T-helper 2 cell treated with Interferon-gamma antibody and Interleukin-4, amounts not matched to agents 5 μg/mL and 100 μg/mL, for 36 hours (primary cell): ENCODE measurements around the gene TRAPPC12.
"Not testable (repeated sequence)": the region's sequence is repeated elsewhere in the genome, so short reads cannot be mapped to it uniquely, and the experiment has no call there.

ENCODE experiments used
- DNase-seq: peaks from one replicate; pipeline ENCODE4 v3.0.0; 2021; ENCODE audit warnings: low spot score
- H3K27ac Mint-ChIP-seq: one replicate; pipeline ENCODE4 v1.8.0; 2021; ENCODE audit warnings: mild to moderate bottlenecking, mixed read lengths
- H3K27me3 Mint-ChIP-seq: one replicate; pipeline ENCODE4 v1.8.0; 2021; ENCODE audit warnings: low read depth, mixed read lengths
- H3K36me3 Mint-ChIP-seq: one replicate; pipeline ENCODE4 v1.8.0; 2021; ENCODE audit warnings: low read depth, mixed read lengths
- H3K4me1 Mint-ChIP-seq: one replicate; pipeline ENCODE4 v1.8.0; 2021; ENCODE audit warnings: low read depth, mixed read lengths
- H3K4me3 Mint-ChIP-seq: one replicate; pipeline ENCODE4 v1.8.0; 2022; ENCODE audit warnings: mild to moderate bottlenecking, moderate library complexity, mixed read lengths
- H3K9me3 Mint-ChIP-seq: one replicate; pipeline ENCODE4 v1.8.0; 2021; ENCODE audit warnings: mixed read lengths

TRAPPC12 gene

DNA sequence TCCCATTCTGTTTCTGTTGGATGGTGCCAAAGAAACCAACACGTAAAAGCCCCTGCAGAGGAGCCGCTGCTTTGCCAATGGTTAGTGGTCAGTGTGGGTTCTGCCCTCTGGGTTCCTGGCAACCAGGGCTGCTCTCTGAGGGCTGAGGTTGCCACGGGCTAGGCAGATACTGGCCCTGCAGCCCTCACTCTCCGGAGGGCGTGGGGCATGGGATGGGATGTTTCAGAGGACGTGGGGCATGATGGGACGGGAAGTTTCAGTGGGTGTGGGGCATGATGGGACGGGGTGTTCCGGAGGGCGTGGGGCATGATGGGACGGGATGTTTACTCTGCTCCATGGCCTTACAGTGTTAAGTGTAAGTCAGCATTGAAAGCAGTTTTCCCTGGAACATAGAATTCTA is 105.7 kb downstream of the TRAPPC12 start:
- Mint-ChIP-seq H3K27me3 (no peaks in the 10 kb centered on the region), H3K27ac (no peak overlapping the region), H3K4me1 (no peaks in the 10 kb centered on the region), H3K9me3 (no peaks in the 10 kb centered on the region), H3K4me3 (no peak overlapping the region), H3K36me3 (peaks cover 6% of the 10 kb centered on the region)
- DNase-seq, result no peak

DNA sequence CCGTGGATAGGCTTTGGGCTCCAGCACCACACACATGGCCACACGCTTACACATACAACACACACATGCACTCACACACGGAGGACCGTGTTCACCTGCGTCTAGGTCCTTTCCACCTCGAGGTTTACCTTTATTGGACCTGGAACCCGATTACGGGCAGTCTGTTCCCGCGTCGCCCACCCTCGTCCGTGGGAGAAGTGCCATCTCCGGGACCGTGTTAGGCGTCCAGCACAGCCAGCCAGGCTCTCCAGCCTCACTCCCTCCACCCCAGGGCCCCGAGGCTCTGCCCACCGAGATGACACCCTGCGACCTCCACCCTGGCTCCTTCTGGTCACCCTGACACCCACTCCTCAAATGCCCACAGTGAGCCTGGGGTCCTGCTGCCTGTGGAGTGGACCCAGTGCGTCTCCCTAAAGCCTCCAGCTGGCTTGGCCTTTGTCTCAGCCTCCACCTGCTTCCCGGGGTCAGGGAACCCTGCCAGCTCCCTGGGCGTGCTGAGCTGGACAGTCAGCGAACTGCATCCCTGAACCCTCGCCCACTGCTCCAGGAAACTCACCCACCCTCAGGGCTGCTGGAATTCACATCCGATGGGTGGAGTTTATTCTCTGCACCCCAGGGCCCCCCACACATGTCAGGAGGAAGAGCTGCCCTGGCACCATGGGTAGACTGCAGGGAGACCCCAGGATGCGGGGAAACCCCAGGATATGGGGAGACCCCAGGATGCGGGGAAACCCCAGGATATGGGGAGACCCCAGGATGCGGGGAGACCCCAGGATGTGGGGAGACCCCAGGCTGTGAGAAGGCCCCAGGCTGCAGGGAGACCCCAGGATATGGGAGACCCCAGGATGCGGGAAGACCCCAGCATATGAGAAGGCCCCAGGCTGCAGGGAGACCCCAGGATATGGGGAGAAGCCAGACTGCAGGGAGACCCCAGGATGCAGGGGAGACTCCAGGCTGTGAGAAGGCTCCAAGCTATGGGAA is 106.8 kb downstream of the TRAPPC12 start:
- H3K4me1 Mint-ChIP-seq, result no peaks in the 10 kb centered on the region
- H3K36me3 Mint-ChIP-seq, result peaks cover 2% of the 10 kb centered on the region
- DNase-seq, result no peak
- no peak overlapping the region for H3K27ac Mint-ChIP-seq
- no peaks in the 10 kb centered on the region for H3K9me3 Mint-ChIP-seq
- H3K27me3 Mint-ChIP-seq, result no peaks in the 10 kb centered on the region
- no peak overlapping the region for H3K4me3 Mint-ChIP-seq

- Mint-ChIP-seq H3K4me3 (no peak overlapping the region), H3K27ac (no peak overlapping the region), H3K4me1 (no peaks in the 10 kb centered on the region), H3K36me3 (peaks cover 2% of the 10 kb centered on the region), H3K9me3 (no peaks in the 10 kb centered on the region), H3K27me3 (no peaks in the 10 kb centered on the region)
- DNase-seq, result no peak
Measured at GRCh38 chr2:3487028-3487425, 107.5 kb downstream of the TRAPPC12 start.

GRCh38 chr2:3487432-3487831 is 107.9 kb downstream of the TRAPPC12 start:
- H3K9me3 Mint-ChIP-seq, result no peaks in the 10 kb centered on the region
- no peak overlapping the region for H3K27ac Mint-ChIP-seq
- no peak for DNase-seq
- no peak overlapping the region for H3K4me3 Mint-ChIP-seq
- H3K4me1 Mint-ChIP-seq, result no peaks in the 10 kb centered on the region
- peaks cover 2% of the 10 kb centered on the region for H3K36me3 Mint-ChIP-seq
- no peaks in the 10 kb centered on the region for H3K27me3 Mint-ChIP-seq

- Mint-ChIP-seq H3K4me1 (no peaks in the 10 kb centered on the region), H3K27me3 (no peaks in the 10 kb centered on the region), H3K36me3 (peaks cover 2% of the 10 kb centered on the region), H3K27ac (no peak overlapping the region), H3K4me3 (no peak overlapping the region), H3K9me3 (no peaks in the 10 kb centered on the region)
- no peak for DNase-seq
Measured at GRCh38 chr2:3488061-3488531, 108.6 kb downstream of the TRAPPC12 start.

DNA sequence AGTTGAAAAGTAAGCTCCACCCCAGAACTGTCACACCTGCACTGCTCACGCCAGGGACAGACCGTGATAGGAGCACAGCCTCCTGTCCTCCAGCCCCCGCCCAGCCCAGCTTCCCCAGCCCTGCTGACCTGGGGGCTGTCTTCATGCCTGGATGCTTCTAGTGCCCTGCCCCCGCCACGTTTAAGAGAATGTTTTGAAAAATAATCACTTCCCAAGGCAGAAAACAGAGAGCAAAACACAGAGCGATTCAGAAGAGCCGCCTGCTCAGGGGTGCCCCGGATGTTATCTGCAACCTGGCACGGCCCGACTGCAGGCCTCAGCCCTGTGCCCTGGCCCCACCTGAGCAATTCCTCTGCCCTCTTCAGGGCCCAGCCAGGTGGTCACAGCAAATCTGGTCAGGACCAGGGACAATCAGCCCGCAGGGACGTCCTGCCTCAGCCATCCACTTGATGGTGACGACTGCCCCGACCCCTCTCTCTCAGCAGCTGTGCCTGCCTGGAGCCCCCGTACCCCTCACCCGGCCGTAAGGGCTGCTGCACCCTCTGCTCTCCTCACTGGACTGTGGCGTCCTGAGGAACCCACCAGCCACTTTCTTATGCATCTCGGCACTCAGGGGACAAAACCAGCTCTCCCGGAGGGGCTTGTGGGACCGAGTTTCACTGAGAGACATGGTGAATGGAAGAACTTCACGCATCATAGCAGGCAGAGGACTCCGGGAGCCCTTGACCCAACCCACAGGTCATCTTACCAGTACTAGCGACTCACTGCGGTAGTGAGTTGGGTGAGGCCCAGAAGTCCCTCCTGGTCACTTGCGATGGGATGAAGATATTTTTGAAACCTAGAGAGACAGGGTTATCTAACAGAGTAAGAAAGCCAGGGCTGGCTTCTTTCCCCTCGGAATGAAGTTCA is 109.6 kb downstream of the TRAPPC12 start:
- no peaks in the 10 kb centered on the region for H3K27me3 Mint-ChIP-seq
- no peaks in the 10 kb centered on the region for H3K9me3 Mint-ChIP-seq
- no peak overlapping the region for H3K27ac Mint-ChIP-seq
- H3K4me3 Mint-ChIP-seq, result no peak overlapping the region
- peaks cover 2% of the 10 kb centered on the region for H3K36me3 Mint-ChIP-seq
- no peaks in the 10 kb centered on the region for H3K4me1 Mint-ChIP-seq
- no peak for DNase-seq

DNA sequence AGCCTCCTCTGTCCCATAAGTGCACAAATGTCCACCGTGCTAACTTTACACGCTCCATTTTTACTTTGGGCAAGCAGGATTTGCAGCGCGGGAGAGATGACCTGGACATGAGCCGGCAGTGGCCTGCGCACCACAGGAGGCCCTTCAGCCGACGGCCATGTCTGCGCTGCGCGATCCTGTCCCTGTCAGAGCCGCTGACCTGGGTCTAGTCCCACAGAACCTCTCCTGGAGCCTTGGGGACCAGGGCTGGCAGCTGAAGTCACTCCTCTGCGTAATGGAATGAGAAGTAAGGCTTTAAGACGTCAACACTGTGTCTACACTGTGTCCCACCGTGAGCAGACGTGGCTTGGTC is 110.2 kb downstream of the TRAPPC12 start:
- H3K36me3 Mint-ChIP-seq, result peaks cover 2% of the 10 kb centered on the region
- H3K27me3 Mint-ChIP-seq, result no peaks in the 10 kb centered on the region

DNA sequence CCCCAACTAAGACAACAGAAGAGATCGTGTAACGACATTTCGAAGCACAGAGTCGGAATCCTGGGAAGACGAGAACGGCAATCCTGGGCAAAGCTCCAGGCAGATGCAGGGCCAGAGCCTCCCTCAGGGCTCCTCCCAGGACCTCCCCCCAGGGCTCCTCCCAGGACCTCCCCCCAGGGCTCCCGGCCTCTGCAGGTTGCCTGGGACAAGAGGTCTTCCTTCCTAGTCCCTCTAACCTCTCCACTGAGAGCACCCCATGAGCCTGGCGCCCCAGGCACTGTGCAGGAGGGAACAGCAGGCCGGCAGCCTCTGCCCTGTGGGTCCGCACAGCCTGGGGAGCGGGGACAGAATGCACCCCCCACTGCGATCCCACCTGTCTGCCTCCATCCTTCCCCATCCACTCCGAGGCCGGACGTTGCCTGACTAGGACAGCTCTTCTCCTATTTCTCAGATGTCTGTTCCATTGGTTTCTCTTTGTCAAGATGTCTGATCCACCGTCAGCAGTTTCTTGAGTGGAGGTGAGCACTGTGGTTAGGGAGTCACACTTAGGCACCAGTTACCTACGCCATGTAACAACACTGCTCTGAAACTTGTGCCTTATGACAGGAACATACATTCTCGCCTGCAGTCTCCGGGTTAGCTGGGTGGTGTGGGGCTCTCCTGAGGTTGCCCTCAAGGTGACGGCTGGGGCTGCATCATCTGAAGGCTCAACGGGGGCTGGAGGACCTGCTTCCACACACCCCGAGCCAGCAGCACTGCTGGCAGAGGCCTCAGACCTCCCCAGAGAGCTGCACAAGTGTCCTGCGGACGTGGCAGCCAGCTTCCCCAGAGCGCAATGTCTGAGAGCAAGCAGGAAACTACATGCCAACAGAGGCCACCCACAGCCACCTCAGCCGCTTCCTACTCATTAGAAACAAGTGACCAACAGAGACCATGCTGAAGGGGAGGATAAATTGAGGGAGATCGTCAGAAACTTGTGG is 111.0 kb downstream of the TRAPPC12 start:
- no peaks in the 10 kb centered on the region for H3K4me1 Mint-ChIP-seq
- no peaks in the 10 kb centered on the region for H3K9me3 Mint-ChIP-seq
- no peaks in the 10 kb centered on the region for H3K36me3 Mint-ChIP-seq
- H3K27me3 Mint-ChIP-seq, result no peaks in the 10 kb centered on the region
- no peak for DNase-seq
- H3K27ac Mint-ChIP-seq, result no peak overlapping the region
- no peak overlapping the region for H3K4me3 Mint-ChIP-seq

More for the DNA sequence above, 110.2 kb downstream of the TRAPPC12 start:
- Mint-ChIP-seq H3K9me3 (no peaks in the 10 kb centered on the region), H3K4me1 (no peaks in the 10 kb centered on the region), H3K27ac (no peak overlapping the region), H3K4me3 (no peak overlapping the region)
- DNase-seq, result no peak

GRCh38 chr2:3491306-3491705 is 111.8 kb downstream of the TRAPPC12 start:
- Mint-ChIP-seq H3K36me3 (peaks cover 2% of the 10 kb centered on the region), H3K4me1 (no peaks in the 10 kb centered on the region), H3K4me3 (no peak overlapping the region), H3K9me3 (no peaks in the 10 kb centered on the region), H3K27ac (no peak overlapping the region), H3K27me3 (no peaks in the 10 kb centered on the region)
- DNase-seq, result no peak

DNA sequence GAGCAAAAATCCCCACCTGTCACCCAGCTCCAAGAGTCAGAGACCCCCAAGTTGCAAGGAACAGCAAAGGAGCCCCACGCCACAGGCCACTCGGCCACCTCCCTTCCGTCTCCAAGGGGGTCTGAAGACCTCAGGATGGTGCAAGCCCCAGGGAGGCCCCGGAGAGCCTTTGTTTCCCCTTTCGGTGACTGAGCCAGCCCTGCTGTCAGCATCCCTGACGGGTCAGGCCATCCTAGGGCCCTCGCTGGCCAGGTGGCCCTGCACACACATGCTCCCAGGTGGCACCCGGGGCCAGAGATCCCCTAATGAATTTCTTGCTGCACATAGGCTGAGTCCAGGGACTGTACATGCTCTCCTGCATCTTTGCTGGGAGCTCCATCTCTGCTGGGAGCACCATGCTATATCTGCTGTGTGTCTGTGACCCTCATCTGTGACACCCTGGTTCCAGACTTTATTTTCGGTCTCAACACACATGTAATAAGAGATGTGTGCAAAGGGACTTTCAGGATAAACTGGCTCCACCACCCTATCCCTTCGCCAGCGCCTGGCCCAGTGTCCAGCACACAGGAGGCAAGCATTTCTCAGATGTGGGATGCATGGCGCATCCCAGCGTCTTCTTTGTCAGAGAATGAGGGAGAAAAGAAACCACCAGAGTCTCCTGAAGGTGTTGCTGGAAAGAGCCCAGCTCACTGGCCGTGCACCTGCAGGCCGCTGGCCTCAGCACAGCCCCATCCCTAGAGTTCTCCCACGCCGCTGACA is 112.4 kb downstream of the TRAPPC12 start:
- H3K36me3 Mint-ChIP-seq, result peaks cover 2% of the 10 kb centered on the region
- no peak overlapping the region for H3K4me3 Mint-ChIP-seq
- H3K9me3 Mint-ChIP-seq, result no peaks in the 10 kb centered on the region

GRCh38 chr2:3492475-3492787 is 112.9 kb downstream of the TRAPPC12 start:
- H3K27ac Mint-ChIP-seq, H3K9me3 Mint-ChIP-seq, H3K4me3 Mint-ChIP-seq, H3K36me3 Mint-ChIP-seq, DNase-seq, H3K27me3 Mint-ChIP-seq, H3K4me1 Mint-ChIP-seq: not testable (repeated sequence)

More for the DNA sequence above, 112.4 kb downstream of the TRAPPC12 start:
- no peak overlapping the region for H3K27ac Mint-ChIP-seq
- DNase-seq, result no peak
- H3K4me1 Mint-ChIP-seq, result no peaks in the 10 kb centered on the region
- no peaks in the 10 kb centered on the region for H3K27me3 Mint-ChIP-seq

DNA sequence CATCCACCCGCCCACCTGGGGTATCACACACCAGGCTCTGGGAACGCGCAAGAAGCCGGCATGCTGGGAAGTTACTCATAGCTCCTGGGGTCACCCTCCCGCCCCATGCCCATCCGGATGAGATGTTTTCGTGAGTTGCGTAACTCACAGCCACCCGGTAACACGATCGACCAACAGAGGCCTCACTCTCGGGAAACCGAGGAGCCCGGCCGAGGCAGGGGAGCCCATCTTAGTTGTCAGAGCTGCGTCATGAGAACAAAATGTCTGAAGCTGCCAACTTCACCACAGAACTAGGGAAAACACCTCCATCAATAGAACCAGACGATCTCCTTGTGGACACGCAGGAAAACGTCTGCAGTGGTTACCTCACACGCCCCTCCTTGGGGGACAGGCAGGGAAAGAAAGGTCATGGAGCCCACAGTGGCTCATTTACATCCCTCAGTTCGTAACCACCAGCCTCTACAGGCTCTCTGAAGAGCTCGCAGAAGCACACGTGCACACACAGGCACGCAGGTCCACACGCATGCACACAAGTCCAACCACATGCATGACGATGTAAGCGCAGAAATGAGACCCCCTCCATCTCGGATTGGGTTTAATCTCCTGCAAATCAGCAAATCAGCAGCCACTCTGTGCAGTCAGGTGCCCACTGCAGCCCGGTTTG is 113.6 kb downstream of the TRAPPC12 start:
- Mint-ChIP-seq H3K27me3 (no peaks in the 10 kb centered on the region), H3K4me1 (no peaks in the 10 kb centered on the region), H3K9me3 (no peaks in the 10 kb centered on the region), H3K4me3 (no peak overlapping the region), H3K27ac (no peak overlapping the region), H3K36me3 (peaks cover 2% of the 10 kb centered on the region)
- no peak for DNase-seq
